Bronchial epithelial cell (primary cell): ENCODE data around the gene ANKMY1. TPM values are rescaled to one million over a fixed set of nuclear protein-coding genes. Genes with fewer than 3 reads are reported as not detected.

Source experiments
- DNase-seq: peaks from one replicate; pipeline ENCODE4 v3.0.0-alpha.2; 2010; ENCODE audit warnings: low read depth
- FAIRE-seq: peaks from 2 replicates; lab custom pipeline; 2011; peaks lifted over from hg19 to GRCh38; lab: Jason Lieb, UNC
- H3K27me3 ChIP-seq: 2 replicates; pipeline ENCODE4 v1.5.1; 2011; ENCODE audit warnings: low read length; ENCODE audit not compliant: control insufficient read depth, insufficient read depth
- H3K36me3 ChIP-seq: 2 replicates; pipeline ENCODE4 v1.5.1; 2011; ENCODE audit warnings: low read length; ENCODE audit not compliant: control insufficient read depth, insufficient read depth
- H3K4me3 ChIP-seq: 2 replicates; pipeline ENCODE4 v1.5.1; 2011; ENCODE audit warnings: mild to moderate bottlenecking, low read depth, low read length, control low read depth
- CTCF ChIP-seq: IDR thresholded peaks from 2 replicates; pipeline ENCODE4 v1.5.1; 2011; ENCODE audit warnings: mild to moderate bottlenecking, moderate library complexity, low read length, control low read depth, inconsistent platforms; ENCODE audit not compliant: insufficient read depth, severe bottlenecking
- total RNA-seq: library from RNA; depleted of rRNA; stranded (reverse); fragments of >200 nt; gene quantifications from 2 replicates; pipeline ENCODE4 v1.2.1, GENCODE V29; 2014

Gene ANKMY1
- total RNA-seq, 1 donor from 2014 or later = 15.8 TPM

- FAIRE-seq (no peak), DNase-seq (no peak)
- no peaks in the 10 kb centered on the region for H3K27me3 ChIP-seq
Observed at GRCh38 chr2:240477916-240478315, 79.9 kb downstream of the ANKMY1 start.

GRCh38 chr2:240473211-240473610 is 84.6 kb downstream of the ANKMY1 start:
- H3K27me3 ChIP-seq = no peaks in the 10 kb centered on the region
- no peaks in the 10 kb centered on the region for H3K36me3 ChIP-seq
- FAIRE-seq = no peak
- no peak for DNase-seq
- TF ChIP-seq CTCF = no peak
- no peak overlapping the region for H3K4me3 ChIP-seq

More at GRCh38 chr2:240477916-240478315, 79.9 kb downstream of the ANKMY1 start:
- Histone ChIP-seq H3K4me3 (no peak overlapping the region), H3K36me3 (no peaks in the 10 kb centered on the region)
- no peak for TF ChIP-seq CTCF

- Histone ChIP-seq H3K36me3 (no peaks in the 10 kb centered on the region), H3K27me3 (no peaks in the 10 kb centered on the region), H3K4me3 (no peak overlapping the region)
- FAIRE-seq (no peak), DNase-seq (no peak)
- no peak for TF ChIP-seq CTCF
Observed at GRCh38 chr2:240472078-240472790, 85.6 kb downstream of the ANKMY1 start.

- no peak for FAIRE-seq
Observed at GRCh38 chr2:240469740-240470139, 88.0 kb downstream of the ANKMY1 start.

GRCh38 chr2:240469239-240469636 is 88.5 kb downstream of the ANKMY1 start:
- Histone ChIP-seq H3K36me3 (peaks cover 16% of the 10 kb centered on the region), H3K27me3 (no peaks in the 10 kb centered on the region), H3K4me3 (no peak overlapping the region)
- DNase-seq (no peak), FAIRE-seq (no peak)
- peak; percentile 6 for TF ChIP-seq CTCF

More at GRCh38 chr2:240469740-240470139, 88.0 kb downstream of the ANKMY1 start:
- no peak for TF ChIP-seq CTCF
- Histone ChIP-seq H3K36me3 (peaks cover 12% of the 10 kb centered on the region), H3K4me3 (no peak overlapping the region), H3K27me3 (no peaks in the 10 kb centered on the region)
- DNase-seq = peak; percentile 40
